SK-N-SH (cell line): ENCODE data around the gene PNO1.

Experiments
- ELF1 ChIP-seq: IDR thresholded peaks from 2 replicates; pipeline ENCODE4 v1.4.0; 2012
- EZH2phosphoT487 ChIP-seq: fragments of 200-600 bp; sonication (generic); IDR thresholded peaks from 2 replicates; pipeline ENCODE4 v1.6.1; 2017; ENCODE audit warnings: low read depth, mixed run types, mild to moderate bottlenecking, antibody characterized with exemption, moderate library complexity, borderline replicate concordance
- FOXM1 ChIP-seq: IDR thresholded peaks from 2 replicates; pipeline ENCODE4 v1.4.0; 2012; ENCODE audit warnings: low read depth, mild to moderate bottlenecking
- GABPA ChIP-seq: IDR thresholded peaks from 2 replicates; pipeline ENCODE4 v1.4.0; 2012; ENCODE audit warnings: low read depth, mild to moderate bottlenecking
- MXI1 ChIP-seq: IDR thresholded peaks from 2 replicates; pipeline ENCODE4 v1.6.1; 2012; ENCODE audit warnings: mild to moderate bottlenecking, low read depth, low read length, improper control_type of control experiment
- POLR2AphosphoS5 ChIP-seq: IDR thresholded peaks from 2 replicates; pipeline ENCODE4 v1.6.1; 2012; ENCODE audit warnings: low read depth, low read length
- RAD21 ChIP-seq: IDR thresholded peaks from 2 replicates; pipeline ENCODE4 v1.6.1; 2012; ENCODE audit warnings: mild to moderate bottlenecking, low read length
- RCOR1 ChIP-seq: fragments of 150-350 bp; IDR thresholded peaks from 2 replicates; pipeline ENCODE4 v1.6.1; 2017; ENCODE audit warnings: antibody characterized with exemption, low read length
- SMC3 ChIP-seq: IDR thresholded peaks from 2 replicates; pipeline ENCODE4 v1.6.1; 2012; ENCODE audit warnings: low read depth, low read length, improper control_type of control experiment
- TF ChIP-seq, protein P1 (sequence below): fragments of 200-600 bp; sonication (generic); IDR thresholded peaks from 2 replicates; pipeline ENCODE4 v1.6.1; 2017; ENCODE audit warnings: antibody characterized with exemption, mild to moderate bottlenecking, moderate library complexity
- TF ChIP-seq, protein P2 (sequence below): fragments of 150-350 bp; IDR thresholded peaks from 2 replicates; pipeline ENCODE4 v1.6.1; 2017; ENCODE audit warnings: antibody characterized with exemption, low read length, low read depth, borderline replicate concordance

GRCh38 chr2:68127358-68128242 lies 30.1 kb upstream of the PNO1 start:
- TF ChIP-seq, protein P1, sequence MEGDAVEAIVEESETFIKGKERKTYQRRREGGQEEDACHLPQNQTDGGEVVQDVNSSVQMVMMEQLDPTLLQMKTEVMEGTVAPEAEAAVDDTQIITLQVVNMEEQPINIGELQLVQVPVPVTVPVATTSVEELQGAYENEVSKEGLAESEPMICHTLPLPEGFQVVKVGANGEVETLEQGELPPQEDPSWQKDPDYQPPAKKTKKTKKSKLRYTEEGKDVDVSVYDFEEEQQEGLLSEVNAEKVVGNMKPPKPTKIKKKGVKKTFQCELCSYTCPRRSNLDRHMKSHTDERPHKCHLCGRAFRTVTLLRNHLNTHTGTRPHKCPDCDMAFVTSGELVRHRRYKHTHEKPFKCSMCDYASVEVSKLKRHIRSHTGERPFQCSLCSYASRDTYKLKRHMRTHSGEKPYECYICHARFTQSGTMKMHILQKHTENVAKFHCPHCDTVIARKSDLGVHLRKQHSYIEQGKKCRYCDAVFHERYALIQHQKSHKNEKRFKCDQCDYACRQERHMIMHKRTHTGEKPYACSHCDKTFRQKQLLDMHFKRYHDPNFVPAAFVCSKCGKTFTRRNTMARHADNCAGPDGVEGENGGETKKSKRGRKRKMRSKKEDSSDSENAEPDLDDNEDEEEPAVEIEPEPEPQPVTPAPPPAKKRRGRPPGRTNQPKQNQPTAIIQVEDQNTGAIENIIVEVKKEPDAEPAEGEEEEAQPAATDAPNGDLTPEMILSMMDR: no peak
- TF ChIP-seq GABPA (no peak), RCOR1 (no peak), EZH2phosphoT487 (no peak), POLR2AphosphoS5 (no peak), FOXM1 (no peak), MXI1 (no peak), SMC3 (no peak), ELF1 (no peak), RAD21 (no peak)
- TF ChIP-seq, protein P2, sequence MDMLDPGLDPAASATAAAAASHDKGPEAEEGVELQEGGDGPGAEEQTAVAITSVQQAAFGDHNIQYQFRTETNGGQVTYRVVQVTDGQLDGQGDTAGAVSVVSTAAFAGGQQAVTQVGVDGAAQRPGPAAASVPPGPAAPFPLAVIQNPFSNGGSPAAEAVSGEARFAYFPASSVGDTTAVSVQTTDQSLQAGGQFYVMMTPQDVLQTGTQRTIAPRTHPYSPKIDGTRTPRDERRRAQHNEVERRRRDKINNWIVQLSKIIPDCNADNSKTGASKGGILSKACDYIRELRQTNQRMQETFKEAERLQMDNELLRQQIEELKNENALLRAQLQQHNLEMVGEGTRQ: no peak
